Esophagus squamous epithelium (tissue), 5 donors: ENCODE data around the gene ACSS3. TPM values are rescaled to one million over a fixed set of nuclear protein-coding genes. Genes with fewer than 3 reads are reported as not detected.

Experiments
- DNase-seq: peaks from one replicate; lab custom pipeline; 2025; lab: John Stamatoyannopoulos, UW
- H3K27ac ChIP-seq, 4 donors: fragments of 200-600 bp; sonication (generic); one replicate each; pipeline ENCODE4 v1.5.1; 2016 to 2019; ENCODE audit warnings: mild to moderate bottlenecking in 1 of 4
- H3K27me3 ChIP-seq, 4 donors: fragments of 200-600 bp; sonication (generic); 1 replicate in 3 of 4; 2 replicates in 1 of 4; pipeline versions ENCODE4 v1.5.1 to v1.6.0; 2017 to 2021; ENCODE audit warnings: antibody characterized with exemption in 1 of 4
- H3K36me3 ChIP-seq, 3 donors: fragments of 200-600 bp; sonication (generic); one replicate each; pipeline ENCODE4 v1.5.1; 2016 to 2019
- H3K4me1 ChIP-seq, 3 donors: fragments of 200-600 bp; sonication (generic); one replicate each; pipeline ENCODE4 v1.5.1; 2017 to 2019
- H3K4me3 ChIP-seq, 4 donors: fragments of 200-600 bp; sonication (generic); 1 replicate in 3 of 4; 2 replicates in 1 of 4; pipeline ENCODE4 v1.5.1; 2016 to 2019; ENCODE audit warnings: mild to moderate bottlenecking in 2 of 4, moderate library complexity in 1 of 4
- H3K9me3 ChIP-seq, 3 donors: fragments of 200-600 bp; sonication (generic); one replicate each; pipeline ENCODE4 v1.5.1; 2016 to 2019
- POLR2A ChIP-seq, 4 donors: fragments of 450-650 bp; IDR thresholded peaks; one replicate each; pipeline ENCODE4 v1.6.1; 2017; ENCODE audit warnings: antibody characterized with exemption in 4 of 4, mild to moderate bottlenecking in 4 of 4, moderate library complexity in 3 of 4
- WGBS, 2 donors: methylation state at CpG; one replicate each; pipeline ENCODE4 v1.1.5; 2018; 5-methylcytosine and 5-hydroxymethylcytosine counted together
- intact Hi-C: fragments of 100-400 bp; cut with DNase I; formaldehyde crosslinking; loops from one replicate; pipeline ENCODE4 v1.15.0; 2022
- total RNA-seq, 4 donors: library from RNA; depleted of rRNA; stranded (reverse); fragments of >200 nt; gene quantifications; one replicate each; pipeline ENCODE4 v1.1.0, GENCODE V29; 2016
- TF ChIP-seq, protein P1 (sequence below), 6 experiments: fragments of 450-650 bp in 4 of 6; fragments of 200-600 bp in 2 of 6; sonication (generic) in 2 of 6; IDR thresholded peaks; one replicate each; pipeline ENCODE4 v1.5.1; 2016 to 2019; ENCODE audit warnings: antibody characterized with exemption in 6 of 6, mild to moderate bottlenecking in 4 of 6, moderate library complexity in 4 of 6
- donor health status: DM: yes; HTN: yes; CAD: no.

ACSS3 gene
- total RNA-seq, 4 donors from 2014 or later: 0.35 to 7.4 (median 1.0) TPM

DNA sequence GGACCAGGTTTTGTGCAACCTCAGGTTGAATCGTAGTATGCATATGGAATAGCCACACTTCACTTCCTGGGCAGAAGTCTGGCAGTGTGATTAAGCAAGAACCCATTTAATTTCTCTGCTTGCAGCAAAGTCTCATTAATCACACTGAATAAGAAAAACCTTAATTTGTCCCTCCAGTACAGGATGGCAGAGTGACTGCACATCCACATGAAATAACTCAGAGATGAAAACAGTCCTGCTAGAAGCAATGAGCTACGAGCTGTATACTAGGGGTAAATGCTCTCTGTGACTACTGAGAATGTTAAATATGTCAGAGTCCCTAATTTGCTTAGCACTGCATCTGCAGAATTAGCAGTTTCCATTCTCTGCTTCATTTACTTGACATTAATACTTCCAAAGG, 88.9 kb downstream of the ACSS3 start:
- no peak overlapping the region for H3K4me3 ChIP-seq
- no peaks in the 10 kb centered on the region for H3K4me1 ChIP-seq
- no peaks in the 10 kb centered on the region for H3K27me3 ChIP-seq
- DNase-seq: no peak
- intact Hi-C loops: no loop called here
- 39 to 61% methylated on average over 2 of the region's 2 CpGs for WGBS, 2 donors
- no peaks in the 10 kb centered on the region for H3K36me3 ChIP-seq
- TF ChIP-seq, protein P1, sequence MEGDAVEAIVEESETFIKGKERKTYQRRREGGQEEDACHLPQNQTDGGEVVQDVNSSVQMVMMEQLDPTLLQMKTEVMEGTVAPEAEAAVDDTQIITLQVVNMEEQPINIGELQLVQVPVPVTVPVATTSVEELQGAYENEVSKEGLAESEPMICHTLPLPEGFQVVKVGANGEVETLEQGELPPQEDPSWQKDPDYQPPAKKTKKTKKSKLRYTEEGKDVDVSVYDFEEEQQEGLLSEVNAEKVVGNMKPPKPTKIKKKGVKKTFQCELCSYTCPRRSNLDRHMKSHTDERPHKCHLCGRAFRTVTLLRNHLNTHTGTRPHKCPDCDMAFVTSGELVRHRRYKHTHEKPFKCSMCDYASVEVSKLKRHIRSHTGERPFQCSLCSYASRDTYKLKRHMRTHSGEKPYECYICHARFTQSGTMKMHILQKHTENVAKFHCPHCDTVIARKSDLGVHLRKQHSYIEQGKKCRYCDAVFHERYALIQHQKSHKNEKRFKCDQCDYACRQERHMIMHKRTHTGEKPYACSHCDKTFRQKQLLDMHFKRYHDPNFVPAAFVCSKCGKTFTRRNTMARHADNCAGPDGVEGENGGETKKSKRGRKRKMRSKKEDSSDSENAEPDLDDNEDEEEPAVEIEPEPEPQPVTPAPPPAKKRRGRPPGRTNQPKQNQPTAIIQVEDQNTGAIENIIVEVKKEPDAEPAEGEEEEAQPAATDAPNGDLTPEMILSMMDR (IDR thresholded peaks at IDR 0.05): no peak
- TF ChIP-seq POLR2A (IDR thresholded peaks at IDR 0.05): no peak
- no peak overlapping the region for H3K27ac ChIP-seq
- H3K9me3 ChIP-seq: peaks cover 0 to under 1% (median 0%) of the 10 kb centered on the region in 3 donors

DNA sequence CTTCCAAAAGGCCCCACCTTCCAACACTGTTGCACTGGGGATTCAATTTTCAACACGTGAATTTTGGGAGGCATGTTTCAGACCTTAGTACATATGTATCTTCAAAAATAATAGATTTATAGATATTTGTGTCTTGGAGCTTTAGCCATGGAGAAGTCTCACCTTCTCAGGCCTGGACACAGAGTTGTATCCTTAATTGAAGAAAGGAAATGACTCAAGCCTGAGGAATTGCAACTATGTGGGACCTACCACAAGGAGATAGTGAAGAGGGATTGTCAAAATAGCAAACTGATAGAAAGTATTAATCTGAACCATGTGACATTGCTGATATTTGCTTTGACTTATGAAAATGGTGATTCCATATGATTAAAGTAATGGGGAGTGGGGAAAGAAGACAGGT, 89.8 kb downstream of the ACSS3 start:
- intact Hi-C loops: no loop called here
- no peaks in the 10 kb centered on the region for H3K9me3 ChIP-seq
- no peaks in the 10 kb centered on the region for H3K4me1 ChIP-seq
- WGBS, 2 donors: 72 to 94% methylated on average over 1 of the region's 1 CpG
- H3K4me3 ChIP-seq: no peak overlapping the region
- no peak for DNase-seq
- no peak overlapping the region for H3K27ac ChIP-seq
- H3K27me3 ChIP-seq: no peaks in the 10 kb centered on the region
- H3K36me3 ChIP-seq: no peaks in the 10 kb centered on the region
- TF ChIP-seq POLR2A (IDR thresholded peaks at IDR 0.05): no peak
- TF ChIP-seq, protein P1 (IDR thresholded peaks at IDR 0.05): no peak

DNA sequence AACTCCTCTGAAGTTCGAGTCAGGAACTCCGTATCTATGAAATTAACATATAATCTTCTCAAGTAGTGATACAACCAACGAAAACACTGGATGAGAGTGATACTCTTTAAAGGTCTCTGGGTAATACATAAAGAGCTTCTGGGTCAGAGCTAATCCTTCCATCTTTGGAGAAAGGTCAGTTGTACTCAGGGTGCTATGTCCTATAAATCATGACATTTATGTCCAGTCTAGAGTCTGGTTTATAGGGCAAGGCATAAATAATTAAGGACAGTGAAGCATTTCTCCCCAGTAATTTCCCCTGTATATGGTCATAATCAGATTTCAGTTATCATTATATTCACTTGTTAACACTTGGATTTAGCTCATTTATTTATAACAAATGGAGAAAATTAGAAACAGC, 90.6 kb downstream of the ACSS3 start:
- Histone ChIP-seq H3K27me3 (no peaks in the 10 kb centered on the region), H3K4me1 (no peaks in the 10 kb centered on the region), H3K27ac (no peak overlapping the region), H3K9me3 (no peaks in the 10 kb centered on the region), H3K4me3 (no peak overlapping the region), H3K36me3 (no peaks in the 10 kb centered on the region)
- intact Hi-C loops: no loop called here
- TF ChIP-seq, protein P1 (IDR thresholded peaks at IDR 0.05): no peak
- TF ChIP-seq POLR2A (IDR thresholded peaks at IDR 0.05): no peak
- DNase-seq: no peak
- 55 to 73% methylated on average over 3 of the region's 3 CpGs for WGBS, 2 donors

DNA sequence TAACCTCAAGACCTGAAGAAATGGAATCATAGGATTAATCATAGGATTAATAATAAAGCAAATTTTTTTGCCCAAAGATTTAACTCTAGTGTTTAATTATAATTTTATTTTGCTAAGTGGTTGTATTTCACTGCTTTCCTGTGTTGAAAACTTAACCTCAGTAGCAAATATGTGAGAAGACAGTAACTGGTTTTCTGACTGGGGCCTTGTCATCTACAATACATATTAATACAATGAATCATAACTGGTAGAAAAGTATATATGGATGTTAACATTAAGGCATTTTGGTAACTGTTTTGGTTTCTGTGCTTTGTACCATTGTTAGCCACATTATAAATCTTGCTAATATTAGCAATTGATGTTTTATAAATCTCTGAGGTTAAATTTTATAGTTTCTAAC, 92.2 kb downstream of the ACSS3 start:
- DNase-seq: no peak
- H3K36me3 ChIP-seq: no peaks in the 10 kb centered on the region
- no peaks in the 10 kb centered on the region for H3K4me1 ChIP-seq
- no peaks in the 10 kb centered on the region for H3K9me3 ChIP-seq
- H3K4me3 ChIP-seq: no peak overlapping the region
- TF ChIP-seq, protein P1 (IDR thresholded peaks at IDR 0.05): no peak
- TF ChIP-seq POLR2A (IDR thresholded peaks at IDR 0.05): no peak
- H3K27ac ChIP-seq: no peak overlapping the region
- H3K27me3 ChIP-seq: no peaks in the 10 kb centered on the region
- intact Hi-C loops: no loop called here

DNA sequence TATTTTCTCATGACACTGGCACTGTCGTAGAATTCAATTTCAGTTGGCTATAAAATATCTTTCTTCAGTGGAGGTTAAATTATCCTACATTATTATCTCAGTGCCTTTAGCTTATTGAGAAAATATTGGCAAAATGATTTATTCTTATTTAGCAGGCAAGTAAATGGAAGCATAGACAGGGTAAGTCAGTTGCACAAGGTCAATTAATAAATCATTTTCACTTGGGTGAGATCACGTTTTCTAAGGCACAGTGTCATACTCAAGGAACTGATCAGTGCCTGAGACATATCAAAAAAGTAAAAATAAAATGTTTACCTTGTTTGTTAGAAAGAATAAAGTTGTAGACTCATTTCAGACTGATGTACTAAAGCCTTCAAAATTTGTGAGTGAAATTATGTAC, 95.0 kb downstream of the ACSS3 start:
- TF ChIP-seq POLR2A (IDR thresholded peaks at IDR 0.05): no peak
- TF ChIP-seq, protein P1 (IDR thresholded peaks at IDR 0.05): no peak
- no peaks in the 10 kb centered on the region for H3K36me3 ChIP-seq
- H3K4me3 ChIP-seq: no peak overlapping the region
- peaks cover 0 to 11% (median 5%) of the 10 kb centered on the region in 3 donors for H3K9me3 ChIP-seq
- H3K27ac ChIP-seq: no peak overlapping the region
- H3K27me3 ChIP-seq: no peaks in the 10 kb centered on the region
- intact Hi-C loops: no loop called here
- no peaks in the 10 kb centered on the region for H3K4me1 ChIP-seq
- DNase-seq: no peak
- 45 to 60% methylated on average over 2 of the region's 2 CpGs for WGBS, 2 donors
